22Rv1 (cell line): ENCODE data around the gene ARL15.

Source experiments
- ZFX ChIP-seq: fragments of 450-650 bp; IDR thresholded peaks from 2 replicates; pipeline ENCODE4 v1.6.1; 2017; ENCODE audit warnings: antibody characterized with exemption, borderline replicate concordance
- TF ChIP-seq, protein P1 (sequence below): fragments of 450-650 bp; IDR thresholded peaks from 2 replicates; pipeline ENCODE4 v1.5.1; 2017; ENCODE audit warnings: mild to moderate bottlenecking

DNA sequence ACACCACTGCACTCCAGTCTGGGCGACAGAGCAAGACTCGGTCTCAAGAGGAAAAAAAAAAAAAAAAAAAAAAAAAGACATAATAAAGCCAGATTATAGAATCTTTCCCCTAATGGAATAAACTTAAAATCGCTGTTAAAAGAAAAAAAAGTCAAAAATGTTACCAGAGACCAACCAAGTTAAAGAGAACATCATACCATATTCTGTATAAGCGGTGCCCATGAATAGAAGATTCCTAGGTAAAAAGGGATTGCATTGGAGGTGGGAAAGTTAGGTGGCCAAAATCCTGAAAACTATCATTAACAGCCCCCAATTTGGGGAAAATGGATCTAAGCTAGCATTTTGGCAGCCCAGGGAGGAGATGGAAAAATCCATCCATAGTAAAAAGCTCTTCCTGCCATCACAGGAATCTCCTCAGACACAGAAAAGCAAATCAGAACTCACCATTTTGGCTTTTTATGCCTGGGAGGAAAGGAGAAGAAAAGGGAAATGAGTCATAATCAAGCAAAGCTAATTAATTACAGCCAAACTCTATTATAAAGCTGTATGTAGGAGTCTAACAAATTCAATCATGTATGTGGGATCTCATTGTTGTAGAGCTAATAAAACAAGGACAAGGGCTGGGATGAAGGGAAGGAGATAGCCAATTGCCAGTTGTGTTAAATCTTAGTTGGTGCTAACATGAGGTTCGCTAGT, 363.8 kb downstream of the ARL15 start:
- TF ChIP-seq, protein P1, sequence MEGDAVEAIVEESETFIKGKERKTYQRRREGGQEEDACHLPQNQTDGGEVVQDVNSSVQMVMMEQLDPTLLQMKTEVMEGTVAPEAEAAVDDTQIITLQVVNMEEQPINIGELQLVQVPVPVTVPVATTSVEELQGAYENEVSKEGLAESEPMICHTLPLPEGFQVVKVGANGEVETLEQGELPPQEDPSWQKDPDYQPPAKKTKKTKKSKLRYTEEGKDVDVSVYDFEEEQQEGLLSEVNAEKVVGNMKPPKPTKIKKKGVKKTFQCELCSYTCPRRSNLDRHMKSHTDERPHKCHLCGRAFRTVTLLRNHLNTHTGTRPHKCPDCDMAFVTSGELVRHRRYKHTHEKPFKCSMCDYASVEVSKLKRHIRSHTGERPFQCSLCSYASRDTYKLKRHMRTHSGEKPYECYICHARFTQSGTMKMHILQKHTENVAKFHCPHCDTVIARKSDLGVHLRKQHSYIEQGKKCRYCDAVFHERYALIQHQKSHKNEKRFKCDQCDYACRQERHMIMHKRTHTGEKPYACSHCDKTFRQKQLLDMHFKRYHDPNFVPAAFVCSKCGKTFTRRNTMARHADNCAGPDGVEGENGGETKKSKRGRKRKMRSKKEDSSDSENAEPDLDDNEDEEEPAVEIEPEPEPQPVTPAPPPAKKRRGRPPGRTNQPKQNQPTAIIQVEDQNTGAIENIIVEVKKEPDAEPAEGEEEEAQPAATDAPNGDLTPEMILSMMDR, result no peak
- TF ChIP-seq ZFX, result no peak
